ENCODE measurements around the gene MPP3.

Gene MPP3

GRCh38 chr17:43769859-43770258 lies 63.1 kb downstream of the MPP3 start:
- DNase-seq = no peak

DNA sequence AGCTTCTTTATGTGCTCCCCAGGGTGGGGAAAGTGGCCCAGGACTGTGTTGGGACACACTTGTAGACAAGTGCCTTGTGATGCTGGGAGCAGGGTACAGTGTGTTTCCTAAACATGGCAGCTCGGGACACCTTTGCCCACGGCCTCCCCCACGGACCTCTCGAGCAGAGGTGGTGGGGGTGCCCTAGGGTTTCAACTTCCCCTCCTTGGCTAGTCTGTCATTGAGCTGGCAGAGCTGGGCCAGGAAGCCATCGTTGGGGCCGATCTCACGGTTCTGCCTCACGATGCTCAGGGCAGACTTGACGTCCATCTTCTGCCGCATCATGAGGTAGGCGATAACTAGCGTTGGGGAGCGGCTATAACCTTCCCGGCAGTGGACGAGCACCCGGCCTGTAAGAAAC lies 63.5 kb downstream of the MPP3 start:
- DNase-seq = no peak

DNA sequence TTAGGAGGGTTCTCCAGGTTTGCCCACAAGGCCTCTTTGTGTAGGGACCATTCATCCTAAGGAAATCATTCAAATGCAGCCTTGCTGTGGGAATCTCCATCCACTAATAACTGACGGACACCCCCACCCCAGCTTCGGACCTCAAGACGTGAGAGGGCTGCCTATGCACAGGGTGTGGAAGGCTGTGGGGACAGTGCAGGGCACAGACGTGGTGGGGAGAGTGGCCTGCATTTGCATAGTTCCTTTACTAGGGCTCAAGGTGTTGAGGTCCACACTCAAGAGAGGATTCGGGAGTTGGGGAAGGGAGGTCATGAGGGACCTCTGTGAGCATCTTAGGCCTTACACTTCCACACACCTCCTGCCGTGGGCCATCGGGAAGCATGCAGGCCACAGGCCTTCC lies 64.0 kb downstream of the MPP3 start:
- no peak for DNase-seq

GRCh38 chr17:43768382-43768781 lies 64.6 kb downstream of the MPP3 start:
- DNase-seq = no peak

- no peak for DNase-seq
These were observed 65.3 kb downstream of the MPP3 start for GRCh38 chr17:43767713-43768059.

DNA sequence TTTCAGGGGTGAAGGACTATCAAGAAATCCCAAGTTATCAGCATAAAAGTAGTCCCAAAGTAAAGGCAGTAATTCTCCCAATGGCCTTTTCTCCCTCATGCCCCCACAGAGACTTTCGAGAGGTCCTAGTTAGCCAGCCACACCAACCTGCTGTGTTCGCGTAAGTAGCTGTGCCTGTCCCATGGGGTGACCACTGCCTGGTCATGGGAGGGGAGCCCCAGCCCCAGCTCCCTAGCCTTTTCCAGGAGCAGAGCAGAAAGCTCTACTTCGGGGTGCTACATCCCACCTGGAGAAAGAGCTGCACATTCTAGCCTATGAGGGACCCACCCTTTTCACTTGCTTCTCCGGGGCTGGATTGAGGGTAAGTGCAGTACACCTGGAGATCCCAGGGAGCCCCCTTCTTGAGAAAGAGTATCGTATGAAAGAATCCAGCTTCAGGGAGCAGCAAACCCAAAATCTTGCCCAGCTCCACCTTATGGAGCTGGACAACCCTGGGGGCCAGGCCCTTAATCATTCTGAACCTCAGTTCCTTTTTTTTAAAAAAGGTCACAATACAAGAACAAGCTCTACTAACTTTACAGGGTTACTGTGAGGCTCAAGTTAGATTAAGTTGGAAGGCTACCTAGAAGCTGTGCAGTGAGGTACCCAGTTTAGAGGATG lies 65.8 kb downstream of the MPP3 start:
- DNase-seq = no peak

GRCh38 chr17:43766413-43767052 lies 66.4 kb downstream of the MPP3 start:
- no peak for DNase-seq

- DNase-seq = peak; percentile 69
These were observed 72.6 kb downstream of the MPP3 start for GRCh38 chr17:43760254-43760852.

- no peak for DNase-seq
These were observed 73.1 kb downstream of the MPP3 start for GRCh38 chr17:43759836-43760235.

DNA sequence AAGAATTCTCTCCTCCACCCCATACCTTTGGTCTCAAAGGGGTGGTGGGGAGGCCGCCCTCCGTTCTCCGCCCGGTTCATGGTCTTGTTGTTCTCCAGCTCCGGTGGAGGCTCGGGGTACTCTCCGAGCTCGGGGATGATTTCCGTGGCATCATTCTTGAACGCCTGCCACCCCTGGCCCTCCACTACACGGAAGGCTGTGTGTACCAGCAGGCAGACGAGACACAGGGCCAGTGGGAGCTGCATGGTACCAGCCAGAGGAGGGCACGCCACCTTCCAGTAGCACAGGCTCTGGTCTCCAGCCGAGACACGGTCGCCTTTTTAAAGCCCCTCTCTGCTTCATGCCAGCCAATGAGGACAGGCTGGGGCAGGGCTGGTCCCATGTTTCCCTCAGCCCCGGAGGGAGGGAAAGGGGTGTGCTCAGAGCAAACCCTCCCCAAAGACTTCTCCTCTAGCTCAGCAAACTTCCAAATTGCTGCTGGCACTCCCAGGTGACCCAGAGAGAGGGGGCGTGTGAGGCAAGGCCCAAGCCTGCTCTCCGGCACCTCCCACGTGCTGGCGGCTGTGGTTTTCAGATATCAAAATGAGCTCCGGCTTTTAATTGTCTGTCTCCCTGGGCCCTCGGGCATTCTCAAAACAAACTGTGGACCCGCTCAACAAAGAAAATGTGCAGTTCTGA lies 74.3 kb downstream of the MPP3 start, which contains the start of gene SOST:
Gene SOST (minus strand): TSS at position 295 of the 678 bp plus-strand sequence. CDS start 50 bp downstream, at position 245.
- no peak for DNase-seq

DNA sequence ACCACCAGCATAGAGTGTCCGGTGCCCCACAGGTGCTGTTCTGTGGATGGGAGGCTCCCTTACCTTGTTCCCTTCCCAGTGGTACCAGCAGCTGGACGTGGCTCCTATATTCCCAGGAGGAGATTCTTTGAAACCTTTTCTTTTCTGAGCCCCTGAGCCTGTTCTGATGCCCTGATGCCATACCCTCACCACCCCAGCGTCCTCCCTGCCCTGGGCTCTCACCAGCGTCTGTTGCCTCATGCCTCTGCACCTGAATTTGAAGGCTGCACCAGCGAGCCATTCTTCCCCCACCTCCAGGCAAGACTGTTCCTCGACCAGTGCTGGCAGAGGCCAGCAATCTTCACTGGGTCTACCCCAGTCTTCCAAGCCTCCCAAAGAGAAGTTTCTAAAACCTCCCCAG lies 74.9 kb downstream of the MPP3 start:
- no peak for DNase-seq

GRCh38 chr17:43757171-43757660 lies 75.7 kb downstream of the MPP3 start:
- DNase-seq = no peak

DNA sequence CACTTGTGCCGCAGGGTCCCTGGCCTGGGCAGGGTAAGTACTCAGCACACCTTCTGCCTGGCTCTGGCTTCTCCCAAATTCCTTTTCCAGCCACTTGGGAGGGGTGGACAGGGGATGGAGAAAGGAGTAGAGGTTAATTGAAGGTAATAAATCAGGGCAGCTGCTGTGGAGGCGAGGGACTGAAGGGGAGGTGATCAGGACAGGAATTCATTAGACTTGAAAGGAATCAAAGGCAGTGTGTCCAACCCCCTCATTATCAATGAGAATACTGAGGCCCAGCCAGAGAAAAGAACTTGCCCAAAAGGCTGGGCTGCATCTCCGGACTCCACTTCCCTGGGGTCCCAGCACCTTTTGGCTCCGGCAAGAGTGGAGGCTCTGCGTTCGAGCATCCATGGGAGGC lies 76.7 kb downstream of the MPP3 start:
- DNase-seq = no peak

- DNase-seq = no peak
These were observed 77.5 kb downstream of the MPP3 start for GRCh38 chr17:43755389-43755875.

DNA sequence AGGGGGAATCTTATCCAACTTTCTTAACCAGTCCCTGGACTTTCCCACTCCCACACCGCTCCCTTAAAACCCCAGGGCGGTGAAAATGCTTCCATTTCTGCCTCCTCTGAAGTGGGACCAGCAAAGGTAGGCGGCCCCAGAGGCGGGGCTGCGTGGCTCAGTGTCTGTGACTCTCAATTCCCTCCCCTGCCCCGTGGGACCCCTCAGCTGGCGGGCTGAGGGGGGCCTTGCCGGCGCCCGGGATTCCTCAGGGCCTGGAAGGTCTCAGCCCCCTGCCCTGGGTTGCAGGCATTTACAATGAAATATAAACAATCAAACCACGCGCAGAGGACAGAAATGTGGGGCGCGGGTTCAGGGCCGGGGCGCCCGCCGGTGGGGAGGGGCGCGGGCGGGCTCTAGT lies 78.0 kb downstream of the MPP3 start:
- no peak for DNase-seq

- DNase-seq = no peak
These were observed 79.3 kb downstream of the MPP3 start for GRCh38 chr17:43753493-43754129.
